Colonic mucosa (tissue), 4 donors: ENCODE measurements around the gene CASS4. TPM values are rescaled to one million over a fixed set of nuclear protein-coding genes. Genes with fewer than 3 reads are reported as not detected.

ENCODE experiments used
- DNase-seq: peaks from one replicate; pipeline ENCODE4 v3.0.0-alpha.2; 2020
- H3K27ac ChIP-seq: fragments of 200-600 bp; one replicate; pipeline ENCODE4 v1.8.0; 2021
- H3K27me3 ChIP-seq: fragments of 200-600 bp; one replicate; pipeline ENCODE4 v1.8.0; 2021
- H3K36me3 ChIP-seq: fragments of 200-600 bp; one replicate; pipeline ENCODE4 v1.8.0; 2021
- H3K4me1 ChIP-seq: fragments of 200-600 bp; one replicate; pipeline ENCODE4 v1.8.0; 2021; ENCODE audit warnings: mild to moderate bottlenecking
- H3K4me3 ChIP-seq: fragments of 200-600 bp; one replicate; pipeline ENCODE4 v1.8.0; 2021
- H3K9ac ChIP-seq, 2 donors: one replicate each; pipeline ENCODE4 v1.7.0; 2013; ENCODE audit warnings: control low read depth in 2 of 2, low read depth in 2 of 2, low read length in 2 of 2
- H3K9me3 ChIP-seq: fragments of 200-600 bp; one replicate; pipeline ENCODE4 v1.8.0; 2021
- intact Hi-C: fragments of 100-400 bp; cut with DNase I; formaldehyde crosslinking; loops from one replicate; pipeline ENCODE4 v1.14.1; 2022
- total RNA-seq, 2 donors: library from RNA; stranded (reverse); fragmentation: NEBNext Ultra II Directional in 1 of 2; extraction: Animal tissue kit (Norgen Biotek cat#: 25700) in 1 of 2; gene quantifications; one replicate each; pipeline ENCODE4 v1.2.1, GENCODE V29; 2021
- TF ChIP-seq, protein P1 (sequence below): fragments of 200-600 bp; IDR thresholded peaks from one replicate; pipeline ENCODE4 v1.8.0; 2022; ENCODE audit warnings: antibody characterized with exemption, mild to moderate bottlenecking
- donor health status: healthy.
- donor health status: DM: no; HTN: no; CAD: no.
- donor health status: DM: no; HTN: no; CAD: no.

The CASS4 gene
- total RNA-seq, 2 donors from 2014 or later = 0.17 to 0.98 TPM

DNA sequence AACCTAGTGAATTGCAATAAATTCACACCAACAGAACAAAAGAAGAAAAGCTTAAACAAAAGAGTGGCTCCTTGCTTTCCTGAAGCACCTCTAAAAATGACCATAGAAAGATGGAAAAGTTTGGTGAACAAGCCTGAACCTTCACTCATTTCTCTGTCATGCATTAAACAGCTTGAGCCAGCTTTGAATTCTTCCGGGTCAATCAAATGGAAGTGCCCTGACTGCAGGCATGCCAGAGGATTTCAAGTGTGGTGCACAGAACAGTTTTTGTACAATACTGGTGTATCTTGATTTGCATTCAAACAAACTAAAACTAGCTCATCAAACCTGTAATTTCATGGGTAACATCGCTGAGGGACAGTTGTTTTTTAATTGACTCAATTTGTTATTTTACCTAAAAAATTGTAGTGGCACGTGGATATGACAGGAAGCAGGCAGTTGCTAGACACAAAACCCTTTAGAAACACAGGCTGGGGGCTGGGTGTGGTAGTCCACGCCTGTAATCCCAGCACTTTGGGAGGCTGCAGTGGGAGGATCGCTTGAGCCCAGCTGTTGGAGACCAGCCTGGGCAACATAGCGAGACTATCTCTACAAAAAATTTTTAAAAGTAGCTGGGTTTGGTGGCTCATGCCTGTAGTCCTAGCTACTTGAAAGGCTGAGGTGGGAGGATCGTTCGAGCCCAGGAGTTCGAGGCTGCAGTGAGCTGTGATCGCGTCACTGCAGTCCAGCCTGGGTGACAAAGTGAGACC lies 9.1 kb downstream of the CASS4 start:
- Histone ChIP-seq H3K4me3 (no peak overlapping the region), H3K27ac (no peak overlapping the region), H3K4me1 (no peaks in the 10 kb centered on the region), H3K27me3 (no peaks in the 10 kb centered on the region), H3K9ac (no peak overlapping the region), H3K36me3 (no peaks in the 10 kb centered on the region), H3K9me3 (no peaks in the 10 kb centered on the region)
- DNase-seq = no peak
- intact Hi-C loops = no loop called here
- TF ChIP-seq, protein P1, sequence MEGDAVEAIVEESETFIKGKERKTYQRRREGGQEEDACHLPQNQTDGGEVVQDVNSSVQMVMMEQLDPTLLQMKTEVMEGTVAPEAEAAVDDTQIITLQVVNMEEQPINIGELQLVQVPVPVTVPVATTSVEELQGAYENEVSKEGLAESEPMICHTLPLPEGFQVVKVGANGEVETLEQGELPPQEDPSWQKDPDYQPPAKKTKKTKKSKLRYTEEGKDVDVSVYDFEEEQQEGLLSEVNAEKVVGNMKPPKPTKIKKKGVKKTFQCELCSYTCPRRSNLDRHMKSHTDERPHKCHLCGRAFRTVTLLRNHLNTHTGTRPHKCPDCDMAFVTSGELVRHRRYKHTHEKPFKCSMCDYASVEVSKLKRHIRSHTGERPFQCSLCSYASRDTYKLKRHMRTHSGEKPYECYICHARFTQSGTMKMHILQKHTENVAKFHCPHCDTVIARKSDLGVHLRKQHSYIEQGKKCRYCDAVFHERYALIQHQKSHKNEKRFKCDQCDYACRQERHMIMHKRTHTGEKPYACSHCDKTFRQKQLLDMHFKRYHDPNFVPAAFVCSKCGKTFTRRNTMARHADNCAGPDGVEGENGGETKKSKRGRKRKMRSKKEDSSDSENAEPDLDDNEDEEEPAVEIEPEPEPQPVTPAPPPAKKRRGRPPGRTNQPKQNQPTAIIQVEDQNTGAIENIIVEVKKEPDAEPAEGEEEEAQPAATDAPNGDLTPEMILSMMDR = no peak

DNA sequence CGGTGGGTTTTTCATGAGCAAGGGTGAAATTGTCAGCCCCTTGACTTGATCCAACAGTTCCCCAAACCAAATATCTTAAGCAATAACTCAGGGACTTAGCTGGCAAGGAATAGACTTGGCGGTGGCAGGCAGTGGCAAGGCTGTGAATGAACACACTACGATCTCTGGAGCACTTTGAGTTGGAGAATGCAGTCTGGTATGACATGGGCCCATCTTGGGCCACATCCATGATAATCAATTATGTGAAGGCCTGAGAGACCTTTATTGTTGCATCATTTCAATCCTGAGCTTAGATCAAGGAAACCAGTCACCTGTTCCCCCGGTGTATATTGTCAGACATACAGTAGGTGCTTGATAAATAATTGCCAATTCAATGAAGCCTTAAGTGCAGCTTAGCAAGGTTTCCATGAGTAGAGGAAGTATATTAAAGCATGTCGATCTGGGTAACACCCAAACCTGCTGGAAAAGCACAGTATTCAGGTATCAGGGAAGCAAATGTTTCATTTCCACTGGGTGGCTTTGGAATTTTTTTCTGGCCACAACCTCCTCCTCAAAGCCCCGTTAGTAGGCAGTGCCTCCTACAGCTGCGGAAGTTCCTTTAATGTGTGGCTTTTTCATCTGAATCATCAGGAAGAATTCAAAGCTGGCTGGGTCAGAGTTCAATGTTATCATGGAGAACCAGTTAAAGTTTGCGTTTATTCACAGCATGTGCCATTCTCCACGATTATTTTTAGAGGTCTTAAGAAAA lies 10.2 kb downstream of the CASS4 start:
- Histone ChIP-seq H3K27ac (no peak overlapping the region), H3K4me1 (no peaks in the 10 kb centered on the region), H3K9me3 (no peaks in the 10 kb centered on the region), H3K36me3 (no peaks in the 10 kb centered on the region), H3K9ac (no peak overlapping the region), H3K4me3 (no peak overlapping the region), H3K27me3 (no peaks in the 10 kb centered on the region)
- no peak for DNase-seq
- intact Hi-C loops = no loop called here
- TF ChIP-seq, protein P1 = no peak

DNA sequence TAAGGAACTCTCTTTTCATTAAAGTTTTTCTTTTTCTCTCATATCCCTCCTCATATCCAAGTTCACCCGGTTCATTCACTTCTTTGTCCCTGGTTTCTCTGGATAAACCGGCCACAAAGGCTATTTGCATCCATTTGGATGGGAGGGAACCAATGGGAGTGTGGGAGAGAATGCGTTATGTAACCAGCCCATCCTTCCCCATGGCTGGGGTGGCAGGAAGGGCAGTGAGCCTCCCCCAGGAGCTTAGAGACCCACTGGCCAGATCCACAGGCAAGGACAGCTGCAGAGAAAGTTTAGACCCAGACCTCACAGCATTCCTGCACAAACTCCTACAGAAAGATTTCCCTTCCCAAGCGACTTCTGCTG lies 10.7 kb downstream of the CASS4 start:
- intact Hi-C loops = no loop called here
- Histone ChIP-seq H3K4me1 (no peaks in the 10 kb centered on the region), H3K27ac (no peak overlapping the region), H3K9ac (no peak overlapping the region), H3K4me3 (no peak overlapping the region), H3K9me3 (no peaks in the 10 kb centered on the region), H3K27me3 (no peaks in the 10 kb centered on the region), H3K36me3 (no peaks in the 10 kb centered on the region)
- DNase-seq = no peak
- TF ChIP-seq, protein P1 = no peak

DNA sequence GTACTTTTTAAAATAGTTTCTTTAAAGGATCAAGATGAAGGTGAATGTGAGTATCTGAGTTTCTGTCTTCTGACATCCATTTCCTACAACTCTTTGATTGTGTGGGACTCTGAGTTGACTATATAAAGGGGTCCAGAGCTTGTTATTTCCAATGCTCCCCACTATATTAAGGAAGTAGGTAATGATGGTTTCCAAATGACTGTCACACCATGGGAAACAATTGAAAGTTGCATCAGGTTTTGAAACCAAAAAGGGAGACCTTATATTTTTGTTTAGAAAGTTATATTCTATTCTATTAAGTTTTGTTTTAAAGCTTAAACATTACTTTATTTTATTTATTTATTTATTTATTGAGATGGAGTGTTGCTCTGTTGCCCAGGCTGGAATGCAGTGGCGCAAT lies 11.2 kb downstream of the CASS4 start:
- Histone ChIP-seq H3K27me3 (no peaks in the 10 kb centered on the region), H3K36me3 (no peaks in the 10 kb centered on the region), H3K4me3 (no peak overlapping the region), H3K4me1 (no peaks in the 10 kb centered on the region), H3K9ac (no peak overlapping the region), H3K9me3 (no peaks in the 10 kb centered on the region), H3K27ac (no peak overlapping the region)
- DNase-seq = no peak
- intact Hi-C loops = no loop called here
- TF ChIP-seq, protein P1 = no peak

DNA sequence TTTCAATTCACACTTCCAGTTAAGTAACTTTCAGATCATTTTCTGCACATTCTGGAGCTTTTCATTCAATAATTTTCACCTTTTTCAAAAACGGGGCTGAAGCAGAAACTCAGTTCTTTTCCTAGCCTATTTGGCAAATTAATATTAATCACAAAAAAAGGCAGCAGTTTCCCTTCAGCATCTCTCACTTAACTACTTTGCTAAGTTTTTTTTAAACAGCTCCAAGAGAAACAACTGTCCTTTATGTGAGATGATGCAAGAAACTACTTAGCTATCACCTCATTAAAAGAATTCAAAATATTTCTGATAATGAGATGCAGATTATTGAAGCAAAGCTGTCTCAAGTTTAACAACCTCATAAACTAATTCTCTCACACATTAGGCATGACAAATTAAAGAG lies 11.8 kb downstream of the CASS4 start:
- intact Hi-C loops = no loop called here
- H3K4me1 ChIP-seq = no peaks in the 10 kb centered on the region
- no peaks in the 10 kb centered on the region for H3K36me3 ChIP-seq
- no peak overlapping the region for H3K27ac ChIP-seq
- TF ChIP-seq, protein P1 = no peak
- H3K9ac ChIP-seq = no peak overlapping the region
- no peak for DNase-seq
- no peaks in the 10 kb centered on the region for H3K9me3 ChIP-seq
- no peaks in the 10 kb centered on the region for H3K27me3 ChIP-seq
- H3K4me3 ChIP-seq = no peak overlapping the region
